ENCODE results near the gene PPP1R13B. TPM values are rescaled to one million over a fixed set of nuclear protein-coding genes. Genes with fewer than 3 reads are reported as not detected.

Gene PPP1R13B
- total RNA-seq, 1 experiment from 2014 or later = 10.3 TPM

- no peak for TF ChIP-seq AR (CRISPR knock-in tag; IDR thresholded peaks at IDR 0.05)
These were observed 160.4 kb downstream of the PPP1R13B start (continued) for GRCh38 chr14:103686831-103687485.

DNA sequence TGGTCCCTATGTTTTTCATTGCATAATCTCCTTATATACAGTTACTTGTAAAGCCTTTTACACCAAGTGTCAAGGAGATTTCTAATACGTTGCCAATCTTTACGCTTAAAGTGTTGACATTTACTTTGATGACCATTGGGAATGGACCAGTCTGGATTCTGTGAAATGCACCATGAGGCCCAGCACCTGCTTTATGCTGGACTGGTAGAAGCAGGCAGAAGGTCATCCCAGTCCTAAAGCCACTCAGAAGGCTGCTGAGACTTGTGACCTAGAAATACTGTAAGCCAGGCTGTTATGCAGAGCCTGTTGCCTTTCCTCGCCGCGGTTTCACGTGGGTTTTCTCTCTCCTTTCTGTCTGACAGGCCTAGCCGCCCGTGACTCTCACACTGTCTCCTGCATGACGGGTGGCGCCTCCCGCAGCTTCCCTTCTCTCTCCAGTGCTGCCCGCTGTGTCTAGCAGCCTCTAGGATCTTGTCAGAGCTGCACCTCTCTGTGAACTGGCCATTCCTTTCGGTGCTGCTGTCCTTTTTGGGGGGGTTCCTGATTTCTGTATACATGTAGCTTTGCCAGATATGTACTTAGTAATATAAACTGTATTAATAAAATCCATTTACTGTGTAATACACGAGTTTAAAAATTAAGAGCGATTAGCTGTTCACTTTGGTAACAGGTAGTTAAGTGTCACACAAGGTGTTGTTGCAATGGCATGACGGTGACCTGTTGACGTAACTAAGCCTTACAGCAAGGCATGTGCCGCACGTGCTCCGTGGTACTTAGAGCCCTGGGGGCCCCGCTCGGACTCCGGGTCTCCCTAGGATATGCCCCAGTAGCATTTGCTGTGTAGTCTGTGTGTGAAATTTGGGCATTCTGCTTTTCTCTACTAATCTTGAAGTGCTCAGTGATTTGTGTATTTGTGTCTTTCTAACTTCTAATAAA, 161.8 kb downstream of the PPP1R13B start:
- Mint-ChIP-seq H3K4me1 (no peaks in the 10 kb centered on the region; the same call in 1 of the 2 replicates), H3K36me3 (peaks cover 54% of the 10 kb centered on the region), H3K4me3 (no peak overlapping the region), H3K9me3 (no peaks in the 10 kb centered on the region), H3K27me3 (ENCODE audit: low read depth) (no peaks in the 10 kb centered on the region), H3K27ac (no peak overlapping the region; the same call in 1 of the 2 replicates)
- CTCF ChIA-PET = no interaction called here
- ATAC-seq (no peak), DNase-seq (ENCODE audit: low spot score) (no peak)
- POLR2A ChIA-PET = no interaction called here
- TF ChIP-seq EMX1 (CRISPR knock-in tag; IDR thresholded peaks at IDR 0.05) (no peak), GABPB1 (CRISPR knock-in tag; IDR thresholded peaks at IDR 0.05) (no peak), CREM (CRISPR knock-in tag; IDR thresholded peaks at IDR 0.05) (no peak), SMAD3 (CRISPR knock-in tag; IDR thresholded peaks at IDR 0.05; ENCODE audit: borderline replicate concordance) (no peak), CDX4 (CRISPR knock-in tag; IDR thresholded peaks at IDR 0.05; ENCODE audit: borderline replicate concordance) (no peak), ZNF138 (CRISPR knock-in tag; conservative IDR thresholded peaks at IDR 0.05) (no peak), TEAD1 (CRISPR knock-in tag; IDR thresholded peaks at IDR 0.05) (no peak), ZNF232 (CRISPR knock-in tag; IDR thresholded peaks at IDR 0.05) (no peak), E2F4 (CRISPR knock-in tag; IDR thresholded peaks at IDR 0.05; ENCODE audit: borderline replicate concordance, low read depth) (no peak), JUN (CRISPR knock-in tag; IDR thresholded peaks at IDR 0.05) (no peak), ZNF263 (CRISPR knock-in tag; IDR thresholded peaks at IDR 0.05; ENCODE audit: low read depth) (no peak), AFF4 (CRISPR knock-in tag; IDR thresholded peaks at IDR 0.05; ENCODE audit: borderline replicate concordance) (no peak), ZNF396 (CRISPR knock-in tag; IDR thresholded peaks at IDR 0.05; ENCODE audit: borderline replicate concordance) (no peak), ZNF532 (CRISPR knock-in tag; IDR thresholded peaks at IDR 0.05; ENCODE audit: borderline replicate concordance) (no peak), NFATC4 (CRISPR knock-in tag; IDR thresholded peaks at IDR 0.05) (no peak), NR3C1 (CRISPR knock-in tag; conservative IDR thresholded peaks at IDR 0.05; ENCODE audit: low read depth) (no peak), NFE2L1 (CRISPR knock-in tag; IDR thresholded peaks at IDR 0.05) (no peak), SMAD4 (CRISPR knock-in tag; IDR thresholded peaks at IDR 0.05) (no peak)

Data from WTC11 (cell line).